ENCODE results near the gene DIP2A. TPM values are rescaled to one million over a fixed set of nuclear protein-coding genes. Genes with fewer than 3 reads are reported as not detected.

DIP2A gene
- total and polyA plus RNA-seq, 3 donors from 2014 or later, result 42.5 to 104 (median 94.3) TPM

GRCh38 chr21:46598581-46599572, 140.2 kb downstream of the DIP2A start:
- no peak overlapping the region for H3K27ac ChIP-seq
- WGBS, 2 donors, result 43 to 51% methylated on average over 37 to 38 of the region's 38 CpGs
- H3K4me1 ChIP-seq, result peaks cover 12% of the 10 kb centered on the region
- no peaks in the 10 kb centered on the region for H3K36me3 ChIP-seq (ENCODE audit: low read depth, missing control alignments)
- no peaks in the 10 kb centered on the region for H3K27me3 ChIP-seq
- peak; percentile 63 for DNase-seq
- TF ChIP-seq, protein P1, sequence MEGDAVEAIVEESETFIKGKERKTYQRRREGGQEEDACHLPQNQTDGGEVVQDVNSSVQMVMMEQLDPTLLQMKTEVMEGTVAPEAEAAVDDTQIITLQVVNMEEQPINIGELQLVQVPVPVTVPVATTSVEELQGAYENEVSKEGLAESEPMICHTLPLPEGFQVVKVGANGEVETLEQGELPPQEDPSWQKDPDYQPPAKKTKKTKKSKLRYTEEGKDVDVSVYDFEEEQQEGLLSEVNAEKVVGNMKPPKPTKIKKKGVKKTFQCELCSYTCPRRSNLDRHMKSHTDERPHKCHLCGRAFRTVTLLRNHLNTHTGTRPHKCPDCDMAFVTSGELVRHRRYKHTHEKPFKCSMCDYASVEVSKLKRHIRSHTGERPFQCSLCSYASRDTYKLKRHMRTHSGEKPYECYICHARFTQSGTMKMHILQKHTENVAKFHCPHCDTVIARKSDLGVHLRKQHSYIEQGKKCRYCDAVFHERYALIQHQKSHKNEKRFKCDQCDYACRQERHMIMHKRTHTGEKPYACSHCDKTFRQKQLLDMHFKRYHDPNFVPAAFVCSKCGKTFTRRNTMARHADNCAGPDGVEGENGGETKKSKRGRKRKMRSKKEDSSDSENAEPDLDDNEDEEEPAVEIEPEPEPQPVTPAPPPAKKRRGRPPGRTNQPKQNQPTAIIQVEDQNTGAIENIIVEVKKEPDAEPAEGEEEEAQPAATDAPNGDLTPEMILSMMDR (IDR thresholded peaks at IDR 0.05), result no peak
- no peak for TF ChIP-seq POLR2A (IDR thresholded peaks at IDR 0.05)
- intact Hi-C loops (cut with DNase I; ENCODE audit: low total_unique reads), result no loop called here
- peak overlapping the region; percentile 34 to 49 for H3K4me3 ChIP-seq
- H3K9me3 ChIP-seq, result no peaks in the 10 kb centered on the region

GRCh38 chr21:46600305-46600704, 141.6 kb downstream of the DIP2A start:
- peaks cover 12% of the 10 kb centered on the region for H3K4me1 ChIP-seq
- no peak overlapping the region for H3K4me3 ChIP-seq
- H3K36me3 ChIP-seq (ENCODE audit: low read depth, missing control alignments), result no peaks in the 10 kb centered on the region
- no peak overlapping the region for H3K27ac ChIP-seq
- no peak for DNase-seq
- TF ChIP-seq POLR2A (IDR thresholded peaks at IDR 0.05), result no peak
- TF ChIP-seq, protein P1 (IDR thresholded peaks at IDR 0.05), result no peak
- no peaks in the 10 kb centered on the region for H3K9me3 ChIP-seq
- intact Hi-C loops (cut with DNase I; ENCODE audit: low total_unique reads), result no loop called here
- H3K27me3 ChIP-seq, result no peaks in the 10 kb centered on the region
- WGBS, 2 donors, result 86 to 95% methylated on average over 5 of the region's 5 CpGs

- peaks cover 12% of the 10 kb centered on the region for H3K4me1 ChIP-seq
- no peak overlapping the region for H3K4me3 ChIP-seq
- H3K27me3 ChIP-seq, result no peaks in the 10 kb centered on the region
- 86 to 88% methylated on average over 9 of the region's 9 CpGs for WGBS, 2 donors
- TF ChIP-seq, protein P1 (IDR thresholded peaks at IDR 0.05), result no peak
- TF ChIP-seq POLR2A (IDR thresholded peaks at IDR 0.05), result no peak
- H3K27ac ChIP-seq, result no peak overlapping the region
- no peaks in the 10 kb centered on the region for H3K9me3 ChIP-seq
- intact Hi-C loops (cut with DNase I; ENCODE audit: low total_unique reads), result no loop called here
- DNase-seq, result no peak
- H3K36me3 ChIP-seq (ENCODE audit: low read depth, missing control alignments), result no peaks in the 10 kb centered on the region
Observed at GRCh38 chr21:46600978-46601377, 142.3 kb downstream of the DIP2A start.

DNA sequence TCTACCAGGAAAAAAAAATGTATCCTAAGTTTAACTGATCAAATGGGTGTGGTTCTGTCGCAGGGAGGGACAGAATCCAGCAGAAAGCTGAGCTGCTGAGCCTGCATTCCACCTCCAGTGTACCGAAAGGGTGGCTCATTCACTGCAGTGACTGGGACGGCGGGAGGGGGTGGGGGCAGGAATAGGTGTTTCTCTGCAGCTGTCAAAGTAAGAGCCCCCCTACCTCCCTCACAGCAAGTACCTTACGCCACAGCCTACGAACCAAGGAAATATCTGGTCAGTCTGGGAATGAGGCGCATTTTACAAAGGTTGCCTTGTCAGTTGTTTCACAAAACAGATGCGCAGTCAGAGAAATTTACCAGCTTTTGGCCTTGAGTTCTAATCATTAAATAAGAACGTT, 144.5 kb downstream of the DIP2A start:
- H3K4me1 ChIP-seq, result peaks cover 12% of the 10 kb centered on the region
- 38 to 58% methylated on average over 9 of the region's 9 CpGs for WGBS, 2 donors

More for the DNA sequence above, 144.5 kb downstream of the DIP2A start:
- H3K4me3 ChIP-seq, result no peak overlapping the region
- H3K27me3 ChIP-seq, result no peaks in the 10 kb centered on the region
- H3K27ac ChIP-seq, result no peak overlapping the region
- intact Hi-C loops (cut with DNase I; ENCODE audit: low total_unique reads), result no loop called here
- no peaks in the 10 kb centered on the region for H3K9me3 ChIP-seq
- DNase-seq, result no peak
- no peaks in the 10 kb centered on the region for H3K36me3 ChIP-seq (ENCODE audit: low read depth, missing control alignments)
- TF ChIP-seq POLR2A (IDR thresholded peaks at IDR 0.05), result no peak
- TF ChIP-seq, protein P1 (IDR thresholded peaks at IDR 0.05), result no peak
